Stimulated activated CD4-positive, alpha-beta T cell treated with anti-CD3 and anti-CD28 coated beads, Interleukin-1b, Interleukin-23, amount 100 ng/mL, for 48 hours (primary cell): ENCODE results near the gene CTSO.
A peak's percentile ranks its signal among the peaks of the same experiment; 100 is the strongest.

ENCODE experiments used
- DNase-seq: peaks from one replicate; pipeline ENCODE4 v3.0.0-alpha.2; 2020

CTSO gene, protein sequence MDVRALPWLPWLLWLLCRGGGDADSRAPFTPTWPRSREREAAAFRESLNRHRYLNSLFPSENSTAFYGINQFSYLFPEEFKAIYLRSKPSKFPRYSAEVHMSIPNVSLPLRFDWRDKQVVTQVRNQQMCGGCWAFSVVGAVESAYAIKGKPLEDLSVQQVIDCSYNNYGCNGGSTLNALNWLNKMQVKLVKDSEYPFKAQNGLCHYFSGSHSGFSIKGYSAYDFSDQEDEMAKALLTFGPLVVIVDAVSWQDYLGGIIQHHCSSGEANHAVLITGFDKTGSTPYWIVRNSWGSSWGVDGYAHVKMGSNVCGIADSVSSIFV

GRCh38 chr4:155953151-155954117 lies at the start of gene CTSO:
Gene CTSO, minus strand, starts transcription at chr4:155953866. Its CDS starts 19 bp downstream, at chr4:155953847.
- DNase-seq = peak; percentile 70

GRCh38 chr4:156000491-156000890 lies 46.8 kb upstream of the CTSO start:
- no peak for DNase-seq

GRCh38 chr4:155999725-156000124 lies 46.1 kb upstream of the CTSO start:
- DNase-seq = no peak

GRCh38 chr4:155995069-155995468 lies 41.4 kb upstream of the CTSO start:
- DNase-seq = no peak

DNA sequence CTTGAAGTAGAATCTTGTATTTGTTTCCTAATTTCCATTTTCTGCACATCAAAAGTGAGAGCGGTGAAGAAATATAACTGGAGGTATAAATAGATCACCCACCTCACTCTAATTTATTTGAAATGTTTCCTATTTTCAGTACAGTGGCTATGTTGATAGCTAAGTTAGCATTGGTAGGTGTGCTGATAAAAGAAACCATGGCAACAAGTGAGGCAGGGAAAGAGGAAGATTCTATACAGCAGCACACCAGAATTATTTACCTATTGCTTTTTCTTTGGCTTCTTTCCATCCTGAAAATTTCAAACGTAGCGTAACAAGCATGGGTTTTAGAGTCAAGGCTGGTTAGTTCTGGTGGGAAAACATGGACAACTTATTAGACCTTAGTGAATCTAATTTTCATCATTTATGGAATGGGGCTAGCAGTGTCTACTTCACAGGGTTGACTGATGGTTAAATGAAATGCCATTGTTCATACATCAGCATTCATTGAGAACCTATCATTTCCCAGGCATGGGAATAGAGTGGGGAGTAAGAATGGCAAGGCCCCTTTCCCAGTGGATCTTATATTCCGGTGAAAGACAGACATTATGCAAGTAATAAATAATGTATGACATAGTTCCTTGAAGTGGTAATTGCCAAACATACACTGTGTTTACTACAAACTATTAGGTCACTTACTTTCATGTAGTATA lies 30.6 kb upstream of the CTSO start:
- DNase-seq = no peak

DNA sequence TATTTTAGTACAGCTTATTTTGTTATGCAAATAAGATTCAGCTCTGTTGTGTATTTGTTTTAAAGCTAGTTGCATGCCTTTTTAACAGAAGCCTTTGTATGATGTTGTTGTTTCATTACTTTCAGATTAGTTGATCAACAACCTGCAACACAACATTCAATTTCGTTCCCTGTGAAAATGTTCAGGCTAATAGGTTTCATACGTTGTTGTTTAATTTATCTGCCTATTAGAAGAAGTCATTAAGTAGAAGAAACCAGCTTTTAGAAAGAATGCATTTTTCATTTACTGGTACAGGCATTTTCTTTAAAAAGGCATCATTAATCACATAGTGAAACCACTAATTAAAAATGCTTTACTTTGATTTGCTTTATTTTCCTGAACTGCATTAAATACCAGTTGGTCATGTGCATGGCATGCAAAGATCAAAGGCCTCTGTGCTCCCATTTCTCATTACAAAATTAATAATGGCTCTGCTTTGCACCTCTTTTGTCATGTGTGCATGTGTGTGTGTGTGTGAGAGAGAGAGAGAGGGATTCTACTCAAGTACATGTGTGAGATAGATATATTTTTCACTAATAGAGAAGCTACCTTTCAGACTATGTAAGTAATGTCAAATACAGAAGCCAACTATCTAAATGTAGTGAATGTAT lies 29.2 kb upstream of the CTSO start:
- DNase-seq = no peak

GRCh38 chr4:155978810-155979209 lies 25.1 kb upstream of the CTSO start:
- no peak for DNase-seq

GRCh38 chr4:155975511-155975910 lies 21.8 kb upstream of the CTSO start:
- DNase-seq = no peak

- no peak for DNase-seq
Observed at GRCh38 chr4:155974996-155975395, 21.3 kb upstream of the CTSO start.

DNA sequence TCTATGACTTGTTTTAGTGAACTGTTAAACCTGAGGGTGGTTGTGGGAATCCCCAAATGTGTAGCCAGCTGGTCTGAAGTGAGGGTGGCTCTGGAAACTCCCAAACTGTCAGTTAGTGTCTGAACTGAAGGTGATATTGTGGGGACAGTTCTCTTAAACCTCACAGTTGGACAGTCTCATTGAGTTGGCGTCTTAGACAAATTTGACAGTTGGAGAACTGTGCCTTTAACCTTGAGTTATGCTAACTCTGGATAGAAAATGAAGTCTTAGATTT lies 20.7 kb upstream of the CTSO start:
- no peak for DNase-seq

GRCh38 chr4:155973639-155974475 lies 20.2 kb upstream of the CTSO start:
- no peak for DNase-seq

GRCh38 chr4:155972098-155972497 lies 18.4 kb upstream of the CTSO start:
- no peak for DNase-seq

- DNase-seq = no peak
Observed at GRCh38 chr4:155966731-155967395, 13.2 kb upstream of the CTSO start.

DNA sequence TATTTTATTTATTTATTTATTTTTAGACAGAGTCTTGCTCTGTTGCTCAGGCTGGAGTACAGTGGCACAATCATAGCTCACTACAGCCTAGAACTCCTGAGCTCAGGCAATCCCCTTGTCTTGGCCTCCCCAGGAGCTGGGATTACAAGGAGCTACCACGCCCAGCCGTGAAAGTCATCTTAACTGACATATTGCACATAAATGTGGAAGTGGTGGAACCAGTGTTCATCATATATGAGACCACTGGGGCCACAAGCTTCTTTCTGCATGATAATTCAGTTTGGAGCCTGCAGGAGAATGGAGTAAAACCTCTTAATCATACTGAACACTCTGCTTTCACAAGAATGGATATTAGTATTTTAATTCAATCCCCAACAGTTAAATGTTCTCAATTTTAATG lies 12.5 kb upstream of the CTSO start:
- DNase-seq = no peak

DNA sequence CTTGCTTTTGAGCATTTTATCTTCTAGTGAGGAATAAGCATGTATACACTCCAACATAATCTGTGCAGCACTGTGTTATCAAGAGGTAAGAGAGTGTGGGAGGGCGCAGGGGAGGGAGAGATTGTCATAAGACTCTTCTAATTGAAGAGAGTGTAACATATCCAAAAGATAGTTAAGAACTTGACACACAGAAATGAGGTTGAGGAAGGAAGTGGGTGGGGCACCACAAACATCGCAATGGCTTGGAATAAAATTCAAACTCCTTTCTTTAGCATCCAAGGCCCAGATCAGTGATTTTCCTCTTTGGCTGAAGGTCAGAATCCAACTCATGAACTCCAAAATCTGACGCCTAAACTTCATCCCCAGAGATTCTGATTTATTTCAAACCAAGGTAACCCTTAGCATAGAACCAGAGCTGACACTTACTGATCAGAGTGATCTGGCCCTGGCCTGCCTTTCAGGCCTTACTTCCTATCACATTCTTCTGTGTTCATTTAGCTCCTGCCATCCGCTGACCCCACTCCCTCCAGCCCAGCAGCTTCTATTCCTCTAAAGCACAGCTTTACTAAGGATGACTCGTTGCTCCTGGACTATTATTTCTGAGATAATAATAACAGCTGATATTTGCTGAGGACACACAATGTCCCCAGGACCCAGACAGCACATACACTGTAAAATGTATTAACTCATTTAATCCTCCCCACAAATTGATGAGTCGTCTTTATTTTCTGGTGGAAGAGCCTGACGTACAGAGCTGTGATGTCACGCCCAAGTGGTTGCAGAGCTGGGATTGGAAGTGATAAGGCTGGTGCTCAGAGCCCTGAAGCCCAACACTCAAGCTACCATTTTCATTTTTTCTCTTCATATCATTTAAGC lies 10.6 kb upstream of the CTSO start:
- no peak for DNase-seq

DNA sequence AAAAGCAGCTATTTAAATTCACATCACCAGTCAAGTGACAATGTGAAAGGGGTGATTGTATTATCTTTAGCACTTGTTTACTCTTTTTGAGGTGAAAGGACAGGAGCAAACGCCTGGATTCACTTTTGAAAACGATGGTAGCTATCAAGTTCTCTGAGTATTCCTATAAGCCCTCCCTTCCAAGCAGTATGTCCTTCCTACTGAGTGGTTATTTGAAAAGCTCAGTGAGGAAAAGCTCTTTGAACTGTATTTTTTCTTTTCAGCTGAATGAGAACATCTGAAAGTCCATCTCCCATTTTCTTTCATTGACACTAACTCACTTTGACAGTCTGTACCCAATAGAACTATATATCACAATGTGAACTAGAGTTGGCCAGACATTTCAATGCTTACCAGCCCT lies 9.1 kb upstream of the CTSO start:
- DNase-seq = no peak

- no peak for DNase-seq
Observed at GRCh38 chr4:155961575-155961974, 7.9 kb upstream of the CTSO start.

GRCh38 chr4:155960522-155960921 lies 6.9 kb upstream of the CTSO start:
- DNase-seq = no peak

GRCh38 chr4:155959417-155959816 lies 5.8 kb upstream of the CTSO start:
- DNase-seq = no peak

GRCh38 chr4:155956461-155956860 lies 2.8 kb upstream of the CTSO start:
- no peak for DNase-seq

- DNase-seq = no peak
Observed at GRCh38 chr4:155954939-155955338, 1.3 kb upstream of the CTSO start.
